ENCODE results near the gene ANKRD11.
"Not testable (repeated sequence)": the region's sequence is repeated elsewhere in the genome, so short reads cannot be mapped to it uniquely, and the experiment has no call there.

Gene ANKRD11

GRCh38 chr16:89257281-89257731 lies 233.1 kb downstream of the ANKRD11 start:
- H3K4me3 ChIP-seq (ENCODE audit: control insufficient read depth, low read depth, low read length), result peak overlapping the region; percentile 26
- TF ChIP-seq CTCF (IDR thresholded peaks at IDR 0.05; ENCODE audit: control insufficient read depth, insufficient read depth, low read depth, low read length, missing control alignments), result no peak
- no peak for DNase-seq (ENCODE audit: low read depth)

GRCh38 chr16:89256651-89257254 lies 233.6 kb downstream of the ANKRD11 start:
- no peak for TF ChIP-seq CTCF (IDR thresholded peaks at IDR 0.05; ENCODE audit: control insufficient read depth, insufficient read depth, low read depth, low read length, missing control alignments)
- H3K4me3 ChIP-seq (ENCODE audit: control insufficient read depth, low read depth, low read length), result no peak overlapping the region; the same call in 1 of the 2 replicates
- DNase-seq (ENCODE audit: low read depth), result no peak

GRCh38 chr16:89253548-89254287 lies 236.6 kb downstream of the ANKRD11 start:
- H3K4me3 ChIP-seq (ENCODE audit: control insufficient read depth, low read depth, low read length), result no peak overlapping the region
- no peak for TF ChIP-seq CTCF (IDR thresholded peaks at IDR 0.05; ENCODE audit: control insufficient read depth, insufficient read depth, low read depth, low read length, missing control alignments)
- no peak for DNase-seq (ENCODE audit: low read depth)

GRCh38 chr16:89248196-89248982 lies 242.0 kb downstream of the ANKRD11 start:
- no peak overlapping the region for H3K4me3 ChIP-seq (ENCODE audit: control insufficient read depth, low read depth, low read length)
- TF ChIP-seq CTCF (IDR thresholded peaks at IDR 0.05; ENCODE audit: control insufficient read depth, insufficient read depth, low read depth, low read length, missing control alignments), result no peak
- DNase-seq (ENCODE audit: low read depth), result no peak

- DNase-seq (ENCODE audit: low read depth), result not testable (repeated sequence)
- peak overlapping the region; percentile 38 for H3K4me3 ChIP-seq (ENCODE audit: control insufficient read depth, low read depth, low read length)
These were observed 242.7 kb downstream of the ANKRD11 start for GRCh38 chr16:89247734-89248075.

- peak; percentile 19 for TF ChIP-seq CTCF (IDR thresholded peaks at IDR 0.05; ENCODE audit: control insufficient read depth, insufficient read depth, low read depth, low read length, missing control alignments)
- no peak for DNase-seq (ENCODE audit: low read depth)
- H3K4me3 ChIP-seq (ENCODE audit: control insufficient read depth, low read depth, low read length), result peak overlapping the region; percentile 49
These were observed 243.2 kb downstream of the ANKRD11 start for GRCh38 chr16:89246903-89247733.

Data from AG09309 (cell line).